Breast epithelium (tissue), 4 donors: ENCODE data around the gene P2RX2. TPM values are rescaled to one million over a fixed set of nuclear protein-coding genes. Genes with fewer than 3 reads are reported as not detected.

ENCODE experiments used
- DNase-seq, 2 donors: peaks; one replicate each; pipeline ENCODE4 v3.0.0-alpha.2; 2019; ENCODE audit warnings: low spot score in 2 of 2
- H3K27ac ChIP-seq, 2 donors: fragments of 200-600 bp; sonication (generic) in 1 of 2; one replicate each; pipeline ENCODE4 v1.5.1; 2016 to 2019; ENCODE audit warnings: mild to moderate bottlenecking in 1 of 2
- H3K27me3 ChIP-seq, 2 donors: fragments of 200-600 bp; sonication (generic) in 1 of 2; one replicate each; pipeline versions ENCODE4 v1.5.1 to v1.6.0; 2017 to 2019; ENCODE audit warnings: control low read depth in 1 of 2, mild to moderate bottlenecking in 1 of 2
- H3K36me3 ChIP-seq: fragments of 200-600 bp; one replicate; pipeline ENCODE4 v1.5.1; 2019
- H3K4me1 ChIP-seq, 2 donors: fragments of 200-600 bp; sonication (generic); one replicate each; pipeline ENCODE4 v1.5.1; 2016 to 2019; ENCODE audit warnings: control low read depth in 1 of 2
- H3K4me3 ChIP-seq, 3 donors: fragments of 200-600 bp; sonication (generic); 1 replicate in 2 of 3; 2 replicates in 1 of 3; pipeline ENCODE4 v1.5.1; 2016 to 2019; ENCODE audit warnings: mild to moderate bottlenecking in 3 of 3, moderate library complexity in 2 of 3
- H3K9me3 ChIP-seq, 2 donors: fragments of 200-600 bp; sonication (generic) in 1 of 2; one replicate each; pipeline ENCODE4 v1.5.1; 2016 to 2019; ENCODE audit warnings: control low read depth in 1 of 2
- CTCF ChIP-seq, 3 donors: fragments of 450-650 bp; IDR thresholded peaks; one replicate each; pipeline ENCODE4 v1.5.1; 2016 to 2017; ENCODE audit warnings: antibody characterized with exemption in 3 of 3, mild to moderate bottlenecking in 3 of 3, moderate library complexity in 3 of 3
- POLR2A ChIP-seq: fragments of 450-650 bp; IDR thresholded peaks from one replicate; pipeline ENCODE4 v1.6.1; 2016; ENCODE audit warnings: antibody characterized with exemption, mild to moderate bottlenecking, moderate library complexity
- POLR2AphosphoS5 ChIP-seq, 3 donors: sonication (generic); formaldehyde crosslinking; IDR thresholded peaks; one replicate each; pipeline ENCODE4 v1.6.1; 2017; ENCODE audit warnings: antibody characterized with exemption in 3 of 3
- intact Hi-C: fragments of 100-400 bp; cut with DNase I; formaldehyde crosslinking; loops from one replicate; pipeline ENCODE4 v1.15.1; 2023; ENCODE audit warnings: low total_unique reads
- total RNA-seq, 3 donors: library from RNA; depleted of rRNA; stranded (reverse); fragments of >200 nt; gene quantifications; one replicate each; pipeline ENCODE4 v1.1.0, GENCODE V29; 2016

Gene P2RX2
- total RNA-seq, 3 donors from 2014 or later, result 0.29 to 0.48 TPM; not detected in 1

GRCh38 chr12:132621657-132622435, 3.3 kb downstream of the P2RX2 start:
- intact Hi-C loops, result no loop called here
- DNase-seq, result no peak
- Histone ChIP-seq H3K27ac (no peak overlapping the region), H3K4me1 (peaks cover 8 to 19% of the 10 kb centered on the region in 2 donors), H3K27me3 (peaks cover 6 to 34% of the 10 kb centered on the region in 2 donors), H3K36me3 (no peaks in the 10 kb centered on the region), H3K9me3 (peaks cover 5% of the 10 kb centered on the region in 2 donors), H3K4me3 (peak overlapping the region in 1 of 3 donors; percentile 29)
- TF ChIP-seq POLR2A (no peak), POLR2AphosphoS5 (IDR thresholded peaks at IDR 0.05) (no peak), CTCF (IDR thresholded peaks at IDR 0.05) (no peak)

GRCh38 chr12:132622437-132623071, 4.0 kb downstream of the P2RX2 start:
- no peaks in the 10 kb centered on the region for H3K9me3 ChIP-seq
- peak overlapping the region in 1 of 3 donors; percentile 29 for H3K4me3 ChIP-seq
- no peaks in the 10 kb centered on the region for H3K36me3 ChIP-seq
- TF ChIP-seq CTCF (IDR thresholded peaks at IDR 0.05) (no peak), POLR2AphosphoS5 (IDR thresholded peaks at IDR 0.05) (no peak), POLR2A (no peak)
- DNase-seq, result no peak
- intact Hi-C loops, result no loop called here
- peaks cover 8 to 19% of the 10 kb centered on the region in 2 donors for H3K4me1 ChIP-seq
- peaks cover 6 to 27% of the 10 kb centered on the region in 2 donors for H3K27me3 ChIP-seq
- peak overlapping the region; percentile 42 to 56 for H3K27ac ChIP-seq

GRCh38 chr12:132623072-132623869, 4.7 kb downstream of the P2RX2 start:
- Histone ChIP-seq H3K27me3 (peaks cover 6 to 20% of the 10 kb centered on the region in 2 donors), H3K4me3 (peak overlapping the region in 1 of 3 donors; percentile 29), H3K9me3 (no peaks in the 10 kb centered on the region), H3K36me3 (no peaks in the 10 kb centered on the region), H3K27ac (peak overlapping the region; percentile 42 to 56), H3K4me1 (peaks cover 7 to 19% of the 10 kb centered on the region in 2 donors)
- intact Hi-C loops, result no loop called here
- TF ChIP-seq POLR2A, result no peak
- TF ChIP-seq CTCF (IDR thresholded peaks at IDR 0.05), result no peak
- TF ChIP-seq POLR2AphosphoS5 (IDR thresholded peaks at IDR 0.05), result peak in 1 of 3 donors; percentile 44
- no peak for DNase-seq

GRCh38 chr12:132624186-132624855, 5.7 kb downstream of the P2RX2 start:
- intact Hi-C loops, result loop anchor here (1.0 kb wide), 1 partner anchor 21 kb away; no protein-coding TSS in a partner anchor
- H3K27me3 ChIP-seq, result peaks cover 6 to 12% of the 10 kb centered on the region in 2 donors

More at GRCh38 chr12:132624186-132624855, 5.7 kb downstream of the P2RX2 start:
- Histone ChIP-seq H3K36me3 (peaks cover under 1% of the 10 kb centered on the region), H3K27ac (no peak overlapping the region), H3K4me1 (peaks cover 3 to 19% of the 10 kb centered on the region in 2 donors), H3K4me3 (no peak overlapping the region), H3K9me3 (no peaks in the 10 kb centered on the region)
- no peak for DNase-seq
- TF ChIP-seq CTCF (IDR thresholded peaks at IDR 0.05) (no peak), POLR2A (no peak), POLR2AphosphoS5 (IDR thresholded peaks at IDR 0.05) (no peak)
